NB4 (cell line): Measurements from ENCODE around the gene THADA.

Source experiments
- CTCF ChIP-seq: IDR thresholded peaks from one replicate; pipeline ENCODE4 v1.5.1; 2012; ENCODE audit warnings: low read depth, low read length
- MAX ChIP-seq: IDR thresholded peaks from 2 replicates; pipeline ENCODE4 v1.6.1; 2011; ENCODE audit warnings: low read depth, low read length
- POLR2A ChIP-seq: IDR thresholded peaks from 2 replicates; pipeline ENCODE4 v1.6.1; 2011; ENCODE audit warnings: mild to moderate bottlenecking; ENCODE audit not compliant: insufficient read length; ENCODE audit errors: extremely low read depth

- TF ChIP-seq CTCF (no peak), POLR2A (no peak), MAX (no peak)
Observed at GRCh38 chr2:43522177-43522576, 73.7 kb downstream of the THADA start.
